ENCODE results near the gene DYRK1A.
"Not testable (repeated sequence)": the region's sequence is repeated elsewhere in the genome, so short reads cannot be mapped to it uniquely, and the experiment has no call there.

The DYRK1A gene

GRCh38 chr21:37528150-37528937 lies 161.8 kb downstream of the DYRK1A start:
- DNase-seq (ENCODE audit: low read depth): no peak

- DNase-seq (ENCODE audit: low read depth): no peak
These were observed 163.1 kb downstream of the DYRK1A start for GRCh38 chr21:37529649-37530048.

GRCh38 chr21:37530901-37531351 lies 164.4 kb downstream of the DYRK1A start:
- DNase-seq (ENCODE audit: low read depth): no peak

- DNase-seq (ENCODE audit: low read depth): no peak
These were observed 164.9 kb downstream of the DYRK1A start for GRCh38 chr21:37531431-37531932.

- DNase-seq (ENCODE audit: low read depth): no peak
These were observed 166.6 kb downstream of the DYRK1A start for GRCh38 chr21:37532868-37533780.

- DNase-seq (ENCODE audit: low read depth): no peak
These were observed 167.9 kb downstream of the DYRK1A start for GRCh38 chr21:37534431-37534830.

- no peak for DNase-seq (ENCODE audit: low read depth)
These were observed 168.6 kb downstream of the DYRK1A start for GRCh38 chr21:37535130-37535529.

GRCh38 chr21:37535672-37536071 lies 169.1 kb downstream of the DYRK1A start:
- no peak for DNase-seq (ENCODE audit: low read depth)

- DNase-seq (ENCODE audit: low read depth): no peak
These were observed 170.2 kb downstream of the DYRK1A start for GRCh38 chr21:37536616-37537278.

- DNase-seq (ENCODE audit: low read depth): no peak
These were observed 170.9 kb downstream of the DYRK1A start for GRCh38 chr21:37537391-37537996.

GRCh38 chr21:37538971-37539590 lies 172.5 kb downstream of the DYRK1A start:
- DNase-seq (ENCODE audit: low read depth): no peak

- DNase-seq (ENCODE audit: low read depth): not testable (repeated sequence)
These were observed 174.6 kb downstream of the DYRK1A start for GRCh38 chr21:37541128-37541527.

- DNase-seq (ENCODE audit: low read depth): no peak
These were observed 175.9 kb downstream of the DYRK1A start for GRCh38 chr21:37542512-37542911.

- no peak for DNase-seq (ENCODE audit: low read depth)
These were observed 179.8 kb downstream of the DYRK1A start for GRCh38 chr21:37546299-37546908.

GRCh38 chr21:37546949-37547614 lies 180.5 kb downstream of the DYRK1A start:
- no peak for DNase-seq (ENCODE audit: low read depth)

GRCh38 chr21:37547615-37548200 lies 181.1 kb downstream of the DYRK1A start:
- no peak for DNase-seq (ENCODE audit: low read depth)

GRCh38 chr21:37548521-37548981 lies 182.0 kb downstream of the DYRK1A start:
- no peak for DNase-seq (ENCODE audit: low read depth)

GRCh38 chr21:37549730-37550129 lies 183.2 kb downstream of the DYRK1A start:
- not testable (repeated sequence) for DNase-seq (ENCODE audit: low read depth)

GRCh38 chr21:37550157-37550556 lies 183.6 kb downstream of the DYRK1A start:
- no peak for DNase-seq (ENCODE audit: low read depth)

Data from stromal cell of bone marrow (primary cell).